ENCODE data around the gene C19orf47. TPM values are rescaled to one million over a fixed set of nuclear protein-coding genes. Genes with fewer than 3 reads are reported as not detected.

Gene C19orf47
- total RNA-seq, 2 experiments from 2014 or later: 15.6 to 33.8 TPM

Small RNA genes lying within 50 kb of the gene (microRNA-seq; reads per million reads assigned to microRNA genes)
- gene MIR641 (ENCODE audit: borderline replicate concordance) (496 reads per million, percentile 77 among the genes with 10 or more reads in this experiment), gene MIR6796 (ENCODE audit: borderline replicate concordance) (2.3 reads per million)

Small RNA genes lying within 50 kb of the gene (small RNA-seq; reads per million reads assigned to genes)
- gene MIR641 (0.57 reads per million, percentile 14 among the genes with 10 or more reads in this experiment), gene MIR6796 (not detected), gene RF00019 (not detected), gene RNU6-945P (not detected)

Other genes with a start within 250 kb of the C19orf47 start
- gene MAP3K10, start 157.0 kb downstream of the C19orf47 start, total RNA-seq (2014; rRNA removed; shearing (Covaris generic)): 20.6 and 20.7 TPM in 2 replicates
- gene MAP3K10, start 157.0 kb downstream of the C19orf47 start, total RNA-seq (2022): 32.5 and 38.4 TPM in 2 replicates
- not detected in 2 replicates for gene TTC9B, start 130.0 kb downstream of the C19orf47 start, total RNA-seq (2014; rRNA removed; shearing (Covaris generic))
- not detected in 2 replicates for gene TTC9B, start 130.0 kb downstream of the C19orf47 start, total RNA-seq (2022)
- 0.54 and 0.59 TPM in 2 replicates for gene CCNP, start 121.7 kb downstream of the C19orf47 start, total RNA-seq (2014; rRNA removed; shearing (Covaris generic))
- 0.48 and 0.61 TPM in 2 replicates for gene CCNP, start 121.7 kb downstream of the C19orf47 start, total RNA-seq (2022)
- 97.8 and 116 TPM in 2 replicates for gene AKT2, start 63.1 kb downstream of the C19orf47 start, total RNA-seq (2014; rRNA removed; shearing (Covaris generic))
- 192 and 197 TPM in 2 replicates for gene AKT2, start 63.1 kb downstream of the C19orf47 start, total RNA-seq (2022)
- 84.0 and 109 TPM in 2 replicates for gene PLD3, start 298 bp upstream of the C19orf47 start, total RNA-seq (2014; rRNA removed; shearing (Covaris generic))
- gene PLD3, start 298 bp upstream of the C19orf47 start, total RNA-seq (2022): 111 and 114 TPM in 2 replicates
- not detected in 2 replicates for gene HIPK4, start 41.8 kb upstream of the C19orf47 start, total RNA-seq (2014; rRNA removed; shearing (Covaris generic))
- gene HIPK4, start 41.8 kb upstream of the C19orf47 start, total RNA-seq (2022): not detected in 2 replicates
- 1.8 and 2.2 TPM in 2 replicates for gene PRX, start 65.0 kb upstream of the C19orf47 start, total RNA-seq (2014; rRNA removed; shearing (Covaris generic))
- 4.0 and 4.9 TPM in 2 replicates for gene PRX, start 65.0 kb upstream of the C19orf47 start, total RNA-seq (2022)
- 5.0 and 5.7 TPM in 2 replicates for gene SERTAD1, start 77.6 kb upstream of the C19orf47 start, total RNA-seq (2014; rRNA removed; shearing (Covaris generic))
- gene SERTAD1, start 77.6 kb upstream of the C19orf47 start, total RNA-seq (2022): 5.5 and 6.1 TPM in 2 replicates
- gene SERTAD3, start 95.9 kb upstream of the C19orf47 start, total RNA-seq (2014; rRNA removed; shearing (Covaris generic)): 12.2 and 15.7 TPM in 2 replicates
- gene SERTAD3, start 95.9 kb upstream of the C19orf47 start, total RNA-seq (2022): 18.6 and 21.3 TPM in 2 replicates
- 46.0 and 48.5 TPM in 2 replicates for gene BLVRB, start 117.3 kb upstream of the C19orf47 start, total RNA-seq (2014; rRNA removed; shearing (Covaris generic))
- gene BLVRB, start 117.3 kb upstream of the C19orf47 start, total RNA-seq (2022): 40.3 and 45.0 TPM in 2 replicates
- gene SPTBN4, start 118.6 kb upstream of the C19orf47 start, total RNA-seq (2014; rRNA removed; shearing (Covaris generic)): 2.2 and 6.3 TPM in 2 replicates
- gene SPTBN4, start 118.6 kb upstream of the C19orf47 start, total RNA-seq (2022): 3.3 and 4.1 TPM in 2 replicates
- gene SHKBP1, start 228.5 kb upstream of the C19orf47 start, total RNA-seq (2014; rRNA removed; shearing (Covaris generic)): 42.0 and 49.4 TPM in 2 replicates
- gene SHKBP1, start 228.5 kb upstream of the C19orf47 start, total RNA-seq (2022): 115 and 130 TPM in 2 replicates

All from OCI-LY7 (cell line).